Psoas muscle (tissue), 8 donors: ENCODE measurements around the gene NDUFB2. TPM values are rescaled to one million over a fixed set of nuclear protein-coding genes. Genes with fewer than 3 reads are reported as not detected.

ENCODE experiments used
- ATAC-seq, 4 donors: fragments of 200-7000 bp; cut with Tn5 transposase; one replicate each; pipeline ENCODE4 v1.9.1; 2020; ENCODE audit warnings: moderate library complexity in 3 of 4, mild to moderate bottlenecking in 2 of 4
- DNase-seq, 2 donors: peaks; one replicate each; pipeline ENCODE4 v3.0.0-alpha.2; 2020
- H3K27ac ChIP-seq: fragments of 200-600 bp; one replicate; pipeline ENCODE4 v1.8.0; 2022
- H3K27me3 ChIP-seq, 3 donors: fragments of 200-600 bp in 1 of 3; one replicate each; pipeline versions ENCODE4 v1.6.1 to v1.8.0; 2013 to 2022; ENCODE audit warnings: low read length in 2 of 3, mild to moderate bottlenecking in 2 of 3, moderate library complexity in 1 of 3; ENCODE audit not compliant: insufficient read depth in 3 of 3
- H3K36me3 ChIP-seq, 2 donors: fragments of 200-600 bp in 1 of 2; one replicate each; pipeline versions ENCODE4 v1.6.1 to v1.8.0; 2013 to 2022; ENCODE audit warnings: low read depth in 1 of 2, mild to moderate bottlenecking in 1 of 2, moderate library complexity in 1 of 2; ENCODE audit not compliant: insufficient read depth in 1 of 2
- H3K4me1 ChIP-seq: fragments of 200-600 bp; one replicate; pipeline ENCODE4 v1.8.0; 2022
- H3K4me3 ChIP-seq: fragments of 200-600 bp; one replicate; pipeline ENCODE4 v1.8.0; 2022; ENCODE audit warnings: mild to moderate bottlenecking
- H3K9me3 ChIP-seq: fragments of 200-600 bp; one replicate; pipeline ENCODE4 v1.8.0; 2022
- CTCF ChIP-seq: fragments of 200-600 bp; IDR thresholded peaks from one replicate; pipeline ENCODE4 v1.8.0; 2022; ENCODE audit warnings: antibody characterized with exemption
- WGBS, 3 donors: extraction: QIAGEN DNeasy Blood & Tissue Kit; methylation state at CpG; one replicate each; pipeline versions ENCODE4 v1.1.6 to v1.1.7; 2013; 5-methylcytosine and 5-hydroxymethylcytosine counted together
- intact Hi-C, 2 donors: fragments of 100-400 bp; cut with DNase I; formaldehyde crosslinking; loops; one replicate each; pipeline versions ENCODE4 v1.11.0 to v1.14.2; 2022
- polyA plus RNA-seq, 3 donors: library from polyadenylated mRNA; stranded (reverse); fragments of 200-250 nt; gene quantifications; one replicate each; pipeline ENCODE4 v1.2.3, GENCODE V29; 2013
- total RNA-seq, 4 donors: library from RNA; stranded (reverse); fragmentation: NEBNext Ultra II Directional in 2 of 4; extraction: Animal tissue kit (Norgen Biotek cat#: 25700) in 2 of 4; gene quantifications; one replicate each; pipeline versions ENCODE4 v1.2.1 to v1.2.4, GENCODE V29; 2021 to 2023
- donor health status: healthy with polysubstance abuse.
- donor health status: DM: no; HTN: no; CAD: no; lungs with moderate emphysema.
- donor health status: Bipolar disorder and iron deficiency.
- donor health status: healthy.
- donor health status: DM: yes; HTN: yes; CAD: no.
- donor health status: DM: no; HTN: no; CAD: no.
- donor health status: DM: no; HTN: no; CAD: no.
- donor health status: DM: yes; HTN: yes; CAD: no.

NDUFB2 gene
- total and polyA plus RNA-seq, 7 donors = 320 to 768 (median 481) TPM

GRCh38 chr7:140677496-140677895 is 19.0 kb upstream of the NDUFB2 start:
- WGBS, 3 donors = 87 to 89% (median 88%) methylated on average over 3 of the region's 3 CpGs
- Histone ChIP-seq H3K4me1 (peaks cover 26% of the 10 kb centered on the region), H3K4me3 (no peak overlapping the region), H3K36me3 (peaks cover 0 to 35% of the 10 kb centered on the region in 2 donors), H3K27me3 (no peaks in the 10 kb centered on the region), H3K9me3 (no peaks in the 10 kb centered on the region), H3K27ac (no peak overlapping the region)
- intact Hi-C loops = loop anchor here in 1 of 2 donors (10.0 kb wide), 1 partner anchor 337 kb away; the partner anchor contains the start of gene MRPS33
- no peak for ATAC-seq
- no peak for DNase-seq
- TF ChIP-seq CTCF = no peak

GRCh38 chr7:140678081-140678815 is 18.3 kb upstream of the NDUFB2 start:
- DNase-seq (no peak), ATAC-seq (no peak)
- Histone ChIP-seq H3K27ac (no peak overlapping the region), H3K4me3 (no peak overlapping the region), H3K36me3 (peaks cover 0 to 42% of the 10 kb centered on the region in 2 donors), H3K4me1 (peaks cover 26% of the 10 kb centered on the region), H3K9me3 (no peaks in the 10 kb centered on the region), H3K27me3 (no peaks in the 10 kb centered on the region)
- intact Hi-C loops = loop anchor here in 1 of 2 donors (10.0 kb wide), 1 partner anchor 337 kb away; the partner anchor contains the start of gene MRPS33
- WGBS, 3 donors = 93 to 98% (median 94%) methylated on average over 20 of the region's 20 CpGs
- no peak for TF ChIP-seq CTCF

GRCh38 chr7:140678816-140679130 is 17.7 kb upstream of the NDUFB2 start:
- H3K36me3 ChIP-seq = peaks cover 0 to 46% of the 10 kb centered on the region in 2 donors
- no peak for TF ChIP-seq CTCF
- no peaks in the 10 kb centered on the region for H3K9me3 ChIP-seq
- no peak overlapping the region for H3K27ac ChIP-seq
- intact Hi-C loops = loop anchor here in 1 of 2 donors (10.0 kb wide), 1 partner anchor 336 kb away; the partner anchor contains the start of gene MRPS33
- H3K4me1 ChIP-seq = peaks cover 21% of the 10 kb centered on the region
- H3K4me3 ChIP-seq = no peak overlapping the region
- ATAC-seq = no peak
- 92 to 98% (median 98%) methylated on average over 6 to 7 of the region's 7 CpGs for WGBS, 3 donors
- no peaks in the 10 kb centered on the region for H3K27me3 ChIP-seq
- no peak for DNase-seq

- H3K9me3 ChIP-seq = no peaks in the 10 kb centered on the region
- peaks cover 0 to 47% of the 10 kb centered on the region in 2 donors for H3K36me3 ChIP-seq
- intact Hi-C loops = loop anchor here in 1 of 2 donors (10.0 kb wide), 1 partner anchor 336 kb away; the partner anchor contains the start of gene MRPS33
- no peaks in the 10 kb centered on the region for H3K27me3 ChIP-seq
- no peak for ATAC-seq
- H3K27ac ChIP-seq = no peak overlapping the region
- TF ChIP-seq CTCF = no peak
- peaks cover 16% of the 10 kb centered on the region for H3K4me1 ChIP-seq
- 90 to 94% (median 92%) methylated on average over 9 of the region's 9 CpGs for WGBS, 3 donors
- DNase-seq = no peak
- H3K4me3 ChIP-seq = no peak overlapping the region
These were observed 17.3 kb upstream of the NDUFB2 start for GRCh38 chr7:140679186-140679585.
